DOHH2 (cell line): ENCODE measurements around the gene LHX6.

Source experiments
- H3F3A ChIP-seq: fragments of 200-600 bp; sonication (generic), shearing (Covaris generic); 2 replicates; pipeline ENCODE4 v1.6.0; 2016; ENCODE audit warnings: antibody characterized with exemption, mild to moderate bottlenecking; ENCODE audit not compliant: control insufficient read depth, insufficient read depth
- H3K27ac ChIP-seq: fragments of 200-600 bp; sonication (generic); 2 replicates; pipeline ENCODE4 v1.5.1; 2014; ENCODE audit warnings: low read depth, mild to moderate bottlenecking, low read length, moderate library complexity
- H3K27me3 ChIP-seq: fragments of 200-600 bp; sonication (generic); 2 replicates; pipeline ENCODE4 v1.6.1; 2014; ENCODE audit warnings: mild to moderate bottlenecking, low read length, mixed read lengths; ENCODE audit not compliant: control insufficient read depth
- H3K36me3 ChIP-seq: fragments of 200-600 bp; sonication (generic); 2 replicates; pipeline ENCODE4 v1.6.1; 2014; ENCODE audit warnings: mild to moderate bottlenecking, low read length, moderate library complexity, mixed read lengths; ENCODE audit not compliant: control insufficient read depth
- H3K4me1 ChIP-seq: fragments of 200-600 bp; sonication (generic); 2 replicates; pipeline ENCODE4 v1.6.1; 2014; ENCODE audit warnings: mild to moderate bottlenecking, low read length, mixed read lengths; ENCODE audit not compliant: control insufficient read depth
- H3K4me2 ChIP-seq: fragments of 200-600 bp; sonication (generic); 2 replicates; pipeline ENCODE4 v1.6.0; 2014; ENCODE audit warnings: mild to moderate bottlenecking, low read length, moderate library complexity
- H3K4me3 ChIP-seq: fragments of 200-600 bp; sonication (generic); 2 replicates; pipeline ENCODE4 v1.5.1; 2014; ENCODE audit warnings: mild to moderate bottlenecking, low read length, mixed read lengths
- H3K79me2 ChIP-seq: fragments of 200-600 bp; sonication (generic); 2 replicates; pipeline ENCODE4 v1.6.1; 2014; ENCODE audit warnings: mild to moderate bottlenecking, low read length, mixed read lengths; ENCODE audit not compliant: control insufficient read depth
- H3K9me2 ChIP-seq: fragments of 200-600 bp; sonication (generic); replicated peaks from 2 replicates; pipeline ENCODE4 v1.6.1; 2014; ENCODE audit warnings: mild to moderate bottlenecking, low read length, mixed read lengths; ENCODE audit not compliant: control insufficient read depth
- H3K9me3 ChIP-seq: fragments of 200-600 bp; sonication (generic); 2 replicates; pipeline ENCODE4 v1.6.1; 2014; ENCODE audit warnings: antibody characterized with exemption, low read length, mixed read lengths; ENCODE audit not compliant: control insufficient read depth, insufficient read depth
- H4K20me1 ChIP-seq: fragments of 200-600 bp; sonication (generic); 2 replicates; pipeline ENCODE4 v1.6.0; 2014; ENCODE audit warnings: low read depth, mild to moderate bottlenecking, antibody characterized with exemption, low read length, moderate library complexity; ENCODE audit not compliant: control insufficient read depth, insufficient read depth
- EZH2phosphoT487 ChIP-seq: fragments of 200-600 bp; sonication (generic); IDR thresholded peaks from 2 replicates; pipeline ENCODE4 v1.6.1; 2017; ENCODE audit warnings: borderline replicate concordance, mild to moderate bottlenecking, antibody characterized with exemption, low read length, moderate library complexity, mixed read lengths
- TF ChIP-seq, protein P1 (sequence below): fragments of 200-600 bp; sonication (generic); IDR thresholded peaks from one replicate; pipeline ENCODE4 v1.5.1; 2014; ENCODE audit warnings: antibody characterized with exemption, mild to moderate bottlenecking, low read depth, low read length; ENCODE audit not compliant: poor library complexity, severe bottlenecking

LHX6 gene

GRCh38 chr9:122234022-122234748 is 5.4 kb upstream of the LHX6 start:
- no peaks in the 10 kb centered on the region for H3K9me3 ChIP-seq
- no peak overlapping the region for H3K4me3 ChIP-seq
- TF ChIP-seq EZH2phosphoT487 = no peak
- TF ChIP-seq, protein P1, sequence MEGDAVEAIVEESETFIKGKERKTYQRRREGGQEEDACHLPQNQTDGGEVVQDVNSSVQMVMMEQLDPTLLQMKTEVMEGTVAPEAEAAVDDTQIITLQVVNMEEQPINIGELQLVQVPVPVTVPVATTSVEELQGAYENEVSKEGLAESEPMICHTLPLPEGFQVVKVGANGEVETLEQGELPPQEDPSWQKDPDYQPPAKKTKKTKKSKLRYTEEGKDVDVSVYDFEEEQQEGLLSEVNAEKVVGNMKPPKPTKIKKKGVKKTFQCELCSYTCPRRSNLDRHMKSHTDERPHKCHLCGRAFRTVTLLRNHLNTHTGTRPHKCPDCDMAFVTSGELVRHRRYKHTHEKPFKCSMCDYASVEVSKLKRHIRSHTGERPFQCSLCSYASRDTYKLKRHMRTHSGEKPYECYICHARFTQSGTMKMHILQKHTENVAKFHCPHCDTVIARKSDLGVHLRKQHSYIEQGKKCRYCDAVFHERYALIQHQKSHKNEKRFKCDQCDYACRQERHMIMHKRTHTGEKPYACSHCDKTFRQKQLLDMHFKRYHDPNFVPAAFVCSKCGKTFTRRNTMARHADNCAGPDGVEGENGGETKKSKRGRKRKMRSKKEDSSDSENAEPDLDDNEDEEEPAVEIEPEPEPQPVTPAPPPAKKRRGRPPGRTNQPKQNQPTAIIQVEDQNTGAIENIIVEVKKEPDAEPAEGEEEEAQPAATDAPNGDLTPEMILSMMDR = no peak
- H3K4me2 ChIP-seq = no peak overlapping the region
- H4K20me1 ChIP-seq = no peaks in the 10 kb centered on the region
- H3K27me3 ChIP-seq = peaks cover 18% of the 10 kb centered on the region
- H3K9me2 ChIP-seq = no peaks in the 10 kb centered on the region
- no peak overlapping the region for H3K27ac ChIP-seq
- no peaks in the 10 kb centered on the region for H3K4me1 ChIP-seq
- no peaks in the 10 kb centered on the region for H3K36me3 ChIP-seq
- no peaks in the 10 kb centered on the region for H3F3A ChIP-seq
- no peaks in the 10 kb centered on the region for H3K79me2 ChIP-seq

DNA sequence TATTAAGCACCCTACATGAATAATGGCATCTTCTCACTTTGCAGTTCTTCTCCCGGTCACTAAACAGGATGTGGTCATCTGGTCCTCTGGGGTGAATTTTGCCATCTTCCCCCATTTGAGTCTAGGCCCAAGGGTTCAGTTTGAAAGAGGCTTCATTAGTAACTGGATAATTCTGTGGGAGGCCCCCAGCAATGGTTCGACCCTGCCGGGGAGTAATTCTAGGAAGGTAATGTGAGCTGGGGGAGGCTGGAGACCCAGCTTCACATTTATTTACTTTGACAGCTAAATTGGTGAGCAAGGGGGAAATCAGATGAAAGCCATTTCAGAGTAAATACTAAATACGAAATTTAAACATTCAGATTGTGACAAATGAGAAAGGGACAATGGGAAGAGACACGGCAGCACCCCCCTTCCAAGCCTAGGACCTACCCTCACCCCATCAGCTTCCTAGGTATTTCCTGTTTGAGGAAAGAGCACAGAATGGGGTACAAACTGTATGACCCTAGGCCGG is 4.1 kb upstream of the LHX6 start:
- no peaks in the 10 kb centered on the region for H3F3A ChIP-seq
- H3K4me2 ChIP-seq = no peak overlapping the region
- H3K27ac ChIP-seq = no peak overlapping the region
- peaks cover 22% of the 10 kb centered on the region for H3K27me3 ChIP-seq
- H3K9me3 ChIP-seq = no peaks in the 10 kb centered on the region
- H3K9me2 ChIP-seq = no peaks in the 10 kb centered on the region
- no peaks in the 10 kb centered on the region for H3K36me3 ChIP-seq
- no peaks in the 10 kb centered on the region for H4K20me1 ChIP-seq
- no peaks in the 10 kb centered on the region for H3K4me1 ChIP-seq
- no peak overlapping the region for H3K4me3 ChIP-seq
- no peak for TF ChIP-seq EZH2phosphoT487
- TF ChIP-seq, protein P1 = no peak
- H3K79me2 ChIP-seq = no peaks in the 10 kb centered on the region

- Histone ChIP-seq H3K4me1 (no peaks in the 10 kb centered on the region), H3K79me2 (no peaks in the 10 kb centered on the region), H3K36me3 (no peaks in the 10 kb centered on the region), H3K9me3 (no peaks in the 10 kb centered on the region), H3K9me2 (no peaks in the 10 kb centered on the region), H3K4me3 (no peak overlapping the region), H3K27me3 (peaks cover 22% of the 10 kb centered on the region), H4K20me1 (no peaks in the 10 kb centered on the region), H3K4me2 (no peak overlapping the region), H3F3A (no peaks in the 10 kb centered on the region), H3K27ac (no peak overlapping the region)
- no peak for TF ChIP-seq EZH2phosphoT487
- TF ChIP-seq, protein P1 = no peak
Observed at GRCh38 chr9:122229485-122229837, 704 bp upstream of the LHX6 start.
